Activated CD4-positive, alpha-beta T cell treated with anti-CD3 and anti-CD28 coated beads, Interleukin-2, amount 10 ng/mL, durations not matched to agents 7 days and 5 days (primary cell): Measurements from ENCODE around the gene ATG2A. TPM values are rescaled to one million over a fixed set of nuclear protein-coding genes. Genes with fewer than 3 reads are reported as not detected.

Source experiments
- CTCF ChIA-PET: fragments of 350-600 bp; sonication (Branson Sonifier 250); formaldehyde crosslinking; loops from one replicate; lab custom pipeline; 2021; ENCODE audit warnings: antibody characterized with exemption; lab: Charles Lee
- POLR2A ChIA-PET: fragments of 350-600 bp; sonication (Branson Sonifier 250); formaldehyde crosslinking; loops from one replicate; lab custom pipeline; 2021; ENCODE audit warnings: antibody characterized with exemption; lab: Charles Lee
- DNase-seq: peaks from one replicate; pipeline ENCODE4 v3.0.0-alpha.2; 2020
- H3K27ac Mint-ChIP-seq: one replicate; pipeline ENCODE4 v1.8.0; 2021; ENCODE audit warnings: mild to moderate bottlenecking, moderate library complexity, mixed read lengths
- H3K27me3 Mint-ChIP-seq: one replicate; pipeline ENCODE4 v1.8.0; 2021; ENCODE audit warnings: mixed read lengths
- H3K36me3 Mint-ChIP-seq: one replicate; pipeline ENCODE4 v1.8.0; 2021; ENCODE audit warnings: low read depth, mixed read lengths
- H3K4me1 Mint-ChIP-seq: one replicate; pipeline ENCODE4 v1.8.0; 2021; ENCODE audit warnings: mixed read lengths
- H3K4me3 Mint-ChIP-seq: one replicate; pipeline ENCODE4 v1.8.0; 2021; ENCODE audit warnings: mild to moderate bottlenecking, moderate library complexity, mixed read lengths
- H3K9me3 Mint-ChIP-seq: one replicate; pipeline ENCODE4 v1.8.0; 2021; ENCODE audit warnings: mixed read lengths
- microRNA-seq: library from miRNA; unstranded; fragments of <30 nt; microRNA quantifications from one replicate; pipeline ENCODE4 v1.2.0, GENCODE V29; 2021; ENCODE audit warnings: borderline microRNAs expressed, borderline replicate concordance
- total RNA-seq, 2 experiments: library from RNA; stranded (reverse); gene quantifications; one replicate each; pipeline ENCODE4 v1.2.3, GENCODE V29; 2021

ATG2A gene
- total RNA-seq, 2 experiments from 2014 or later, result 23.0 to 25.7 TPM

GRCh38 chr11:64845129-64845775 is 71.8 kb downstream of the ATG2A start:
- POLR2A ChIA-PET, result no interaction called here
- Mint-ChIP-seq H3K27ac (peak overlapping the region; percentile 43), H3K27me3 (no peaks in the 10 kb centered on the region), H3K36me3 (no peaks in the 10 kb centered on the region), H3K4me3 (peak overlapping the region; percentile 5), H3K9me3 (no peaks in the 10 kb centered on the region), H3K4me1 (peaks cover 42% of the 10 kb centered on the region)
- CTCF ChIA-PET, result interaction anchor here (0.7 to 32.1 kb wide), 9 partner anchors 16 to 876 kb away, joined by 3 to 732 read pairs (median 5); partner anchors contain the start of genes EHD1, PPP2R5B and TM7SF2
- DNase-seq, result no peak

Small RNAs within 50 kb of the gene (microRNA-seq; reads per million reads assigned to microRNA genes)
- not detected for gene MIR6749
- not detected for gene MIR6750

Other genes with a start within 250 kb of the ATG2A start
- gene NRXN2, start 194.0 kb downstream of the ATG2A start, total RNA-seq, result under 1 TPM; 0.07 to 0.15 TPM
- 100 to 1,000 TPM; 293 to 300 TPM for gene RASGRP2, start 173.1 kb downstream of the ATG2A start, total RNA-seq
- gene PYGM, start 157.2 kb downstream of the ATG2A start, total RNA-seq, result 1 to 10 TPM; 3.9 to 4.3 TPM
- 100 to 1,000 TPM; 435 to 456 TPM for gene SF1, start 138.7 kb downstream of the ATG2A start, total RNA-seq
- 10 to 100 TPM; 86.6 to 91.2 TPM for gene MAP4K2, start 114.0 kb downstream of the ATG2A start, total RNA-seq
- gene MEN1, start 106.7 kb downstream of the ATG2A start, total RNA-seq, result 10 to 100 TPM; 35.1 to 38.7 TPM
- gene CDC42BPG, start 72.6 kb downstream of the ATG2A start, total RNA-seq, result 1 to 10 TPM in 1 of 2 experiments, under 1 TPM in 1; 0.42 to 1.3 TPM
- 100 to 1,000 TPM; 131 to 149 TPM for gene EHD1, start 38.6 kb downstream of the ATG2A start, total RNA-seq
- 10 to 100 TPM; 12.0 to 13.7 TPM for gene PPP2R5B, start 7.5 kb upstream of the ATG2A start, total RNA-seq
- not detected for gene GPHA2, start 18.7 kb upstream of the ATG2A start, total RNA-seq
- gene MAJIN, start 54.9 kb upstream of the ATG2A start, total RNA-seq, result under 1 TPM; 0.20 to 0.54 TPM
- gene BATF2, start 79.8 kb upstream of the ATG2A start, total RNA-seq, result under 1 TPM in 1 of 2 experiments, not detected in 1; 0.10 TPM
- 10 to 100 TPM; 62.4 to 65.3 TPM for gene ARL2, start 97.0 kb upstream of the ATG2A start, total RNA-seq
- gene SNX15, start 110.2 kb upstream of the ATG2A start, total RNA-seq, result 10 to 100 TPM; 28.3 to 34.8 TPM
- 10 to 100 TPM; 35.9 to 40.5 TPM for gene SAC3D1, start 124.0 kb upstream of the ATG2A start, total RNA-seq
- gene NAALADL1, start 141.3 kb upstream of the ATG2A start, total RNA-seq, result 1 to 10 TPM; 6.3 to 7.3 TPM
- 100 to 1,000 TPM; 105 to 109 TPM for gene CDCA5, start 166.8 kb upstream of the ATG2A start, total RNA-seq
- gene ZFPL1, start 167.0 kb upstream of the ATG2A start, total RNA-seq, result 10 to 100 TPM; 27.2 to 29.8 TPM
- 100 to 1,000 TPM; 146 to 148 TPM for gene VPS51, start 179.0 kb upstream of the ATG2A start, total RNA-seq
- gene TM7SF2, start 194.7 kb upstream of the ATG2A start, total RNA-seq, result 10 to 100 TPM; 26.1 to 27.7 TPM
- gene ZNHIT2, start 200.5 kb upstream of the ATG2A start, total RNA-seq, result 1 to 10 TPM; 8.6 to 9.9 TPM
- 1,000 to 10,000 TPM; 1,051 to 1,116 TPM for gene FAU, start 204.9 kb upstream of the ATG2A start, total RNA-seq
- gene MRPL49, start 205.1 kb upstream of the ATG2A start, total RNA-seq, result 10 to 100 TPM; 49.5 to 55.4 TPM
- 10 to 100 TPM; 40.5 to 42.2 TPM for gene SYVN1, start 217.3 kb upstream of the ATG2A start, total RNA-seq